ENCODE measurements around the gene EFR3B.

Gene EFR3B

GRCh38 chr2:25009954-25010353, 31.9 kb upstream of the EFR3B start (continued):
- no peak for TF ChIP-seq HOXC10 (CRISPR knock-in tag; IDR thresholded peaks at IDR 0.05)
- peak; percentile 55; the same call in 1 of the 2 replicates for TF ChIP-seq ZNF335 (tag by site-specific recombination; conservative IDR thresholded peaks at IDR 0.05)
- TF ChIP-seq ZNF624 (tag by site-specific recombination; IDR thresholded peaks at IDR 0.05), result no peak
- no peak; the same call in 1 of the 2 replicates for TF ChIP-seq YY1 (tag by site-specific recombination; IDR thresholded peaks at IDR 0.05)
- no peak for TF ChIP-seq ZNF830 (tag by site-specific recombination; IDR thresholded peaks at IDR 0.05; ENCODE audit: low read depth)
- TF ChIP-seq ZNF580 (tag by site-specific recombination; IDR thresholded peaks at IDR 0.05), result no peak
- TF ChIP-seq ZNF292 (tag by site-specific recombination; IDR thresholded peaks at IDR 0.05; ENCODE audit: borderline replicate concordance, low read depth), result no peak
- TF ChIP-seq SP3 (tag by site-specific recombination; IDR thresholded peaks at IDR 0.05), result no peak
- no peak for TF ChIP-seq ZSCAN5A (tag by site-specific recombination; IDR thresholded peaks at IDR 0.05)
- no peak; the same call in 1 of the 2 replicates for TF ChIP-seq ZSCAN23 (tag by site-specific recombination; IDR thresholded peaks at IDR 0.05)
- TF ChIP-seq OVOL3 (tag by site-specific recombination; IDR thresholded peaks at IDR 0.05), result no peak
- 0 out of 2 replicates have a peak, but pooled peaks have one; percentile 41 for TF ChIP-seq KLF10 (tag by site-specific recombination; IDR thresholded peaks at IDR 0.05)
- TF ChIP-seq KLF16 (tag by site-specific recombination; IDR thresholded peaks at IDR 0.05), result no peak
- no peak for TF ChIP-seq ZNF18 (tag by site-specific recombination; IDR thresholded peaks at IDR 0.05)
- TF ChIP-seq ZNF24 (tag by site-specific recombination; IDR thresholded peaks at IDR 0.05), result peak; percentile 83; the same call in 1 of the 2 replicates
- TF ChIP-seq ZNF19 (tag by site-specific recombination; IDR thresholded peaks at IDR 0.05; ENCODE audit: low read depth), result no peak
- TF ChIP-seq ZNF76 (tag by site-specific recombination; IDR thresholded peaks at IDR 0.05; ENCODE audit: borderline replicate concordance, low read depth), result no peak
- TF ChIP-seq SP7 (tag by site-specific recombination; IDR thresholded peaks at IDR 0.05), result peak; percentile 99
- TF ChIP-seq YY2 (tag by site-specific recombination; IDR thresholded peaks at IDR 0.05), result no peak
- TF ChIP-seq ZEB2 (tag by site-specific recombination; IDR thresholded peaks at IDR 0.05), result peak; percentile 86
- no peak for TF ChIP-seq ZIC2 (tag by site-specific recombination; IDR thresholded peaks at IDR 0.05)
- no peak for TF ChIP-seq ZNF140 (tag by site-specific recombination; IDR thresholded peaks at IDR 0.05)
- TF ChIP-seq ZNF530 (tag by site-specific recombination; IDR thresholded peaks at IDR 0.05; ENCODE audit: low read depth), result no peak
- TF ChIP-seq ZNF792 (tag by site-specific recombination; IDR thresholded peaks at IDR 0.05), result no peak
- no peak for TF ChIP-seq ZNF521 (tag by site-specific recombination; IDR thresholded peaks at IDR 0.05)
- peak; percentile 78 for TF ChIP-seq GLIS1 (tag by site-specific recombination; IDR thresholded peaks at IDR 0.05)
- no peak for TF ChIP-seq REPIN1 (tag by site-specific recombination; IDR thresholded peaks at IDR 0.05; ENCODE audit: low read depth)
- TF ChIP-seq ZNF146 (tag by site-specific recombination; IDR thresholded peaks at IDR 0.05), result no peak
- TF ChIP-seq ZNF692 (tag by site-specific recombination; IDR thresholded peaks at IDR 0.05), result peak; percentile 48
- no peak for TF ChIP-seq ZFP41 (tag by site-specific recombination; IDR thresholded peaks at IDR 0.05; ENCODE audit: borderline replicate concordance)
- TF ChIP-seq ZBTB20 (tag by site-specific recombination; IDR thresholded peaks at IDR 0.05), result no peak
- TF ChIP-seq ZNF433 (tag by site-specific recombination; IDR thresholded peaks at IDR 0.05; ENCODE audit: low read depth), result no peak
- TF ChIP-seq KLF8 (tag by site-specific recombination; IDR thresholded peaks at IDR 0.05), result no peak; the same call in 1 of the 2 replicates
